Activated CD4-positive, alpha-beta T cell treated with anti-CD3 and anti-CD28 coated beads, Interleukin-2, amount 50 U/mL, for 4 hours (primary cell): ENCODE data around the gene PLEKHG4.

ENCODE experiments used
- DNase-seq, 2 experiments: peaks; one replicate each; pipeline ENCODE4 v3.0.0-alpha.2; 2020

Gene PLEKHG4

GRCh38 chr16:67265834-67266233 is 13.5 kb upstream of the PLEKHG4 start:
- DNase-seq: no peak

GRCh38 chr16:67268136-67268579 is 11.2 kb upstream of the PLEKHG4 start:
- DNase-seq: no peak

- no peak for DNase-seq
Observed at GRCh38 chr16:67269766-67270165, 9.6 kb upstream of the PLEKHG4 start.

GRCh38 chr16:67270931-67271338 is 8.4 kb upstream of the PLEKHG4 start:
- no peak for DNase-seq

GRCh38 chr16:67271446-67271845 is 7.9 kb upstream of the PLEKHG4 start:
- no peak for DNase-seq

GRCh38 chr16:67275321-67275720 is 4.0 kb upstream of the PLEKHG4 start:
- no peak for DNase-seq

GRCh38 chr16:67277294-67277998 is 1.9 kb upstream of the PLEKHG4 start:
- DNase-seq: no peak

- no peak for DNase-seq
Observed at GRCh38 chr16:67277999-67278772, 1.1 kb upstream of the PLEKHG4 start.

GRCh38 chr16:67278773-67279295 is 498 bp upstream of the PLEKHG4 start:
- DNase-seq: peak; percentile 31 to 39

GRCh38 chr16:67280090-67281015 is 1.0 kb downstream of the PLEKHG4 start:
- DNase-seq: no peak

GRCh38 chr16:67281536-67282446 is 2.5 kb downstream of the PLEKHG4 start:
- DNase-seq: no peak

- no peak for DNase-seq
Observed at GRCh38 chr16:67282447-67282805, 3.1 kb downstream of the PLEKHG4 start.

- DNase-seq: no peak
Observed at GRCh38 chr16:67283039-67283825, 3.9 kb downstream of the PLEKHG4 start.

- DNase-seq: no peak
Observed at GRCh38 chr16:67283826-67284555, 4.7 kb downstream of the PLEKHG4 start.

GRCh38 chr16:67284699-67285646 is 5.6 kb downstream of the PLEKHG4 start:
- no peak for DNase-seq

- no peak for DNase-seq
Observed at GRCh38 chr16:67286441-67287235, 7.3 kb downstream of the PLEKHG4 start.

- DNase-seq: no peak
Observed at GRCh38 chr16:67287960-67288359, 8.6 kb downstream of the PLEKHG4 start.

- no peak for DNase-seq
Observed at GRCh38 chr16:67291461-67291860, 12.1 kb downstream of the PLEKHG4 start.
